HG02852 (cell line): ENCODE data around the gene SLC38A2.
A peak's percentile ranks its signal among the peaks of the same experiment; 100 is the strongest.

ENCODE experiments used
- ATAC-seq: cut with Tn5 transposase; IDR thresholded peaks from one replicate; pipeline ENCODE4 v1.9.1; 2021; ENCODE audit warnings: mild to moderate bottlenecking, moderate library complexity; ENCODE audit not compliant: unreplicated experiment

SLC38A2 gene

GRCh38 chr12:46362895-46363581 is 9.5 kb downstream of the SLC38A2 start:
- no peak for ATAC-seq

DNA sequence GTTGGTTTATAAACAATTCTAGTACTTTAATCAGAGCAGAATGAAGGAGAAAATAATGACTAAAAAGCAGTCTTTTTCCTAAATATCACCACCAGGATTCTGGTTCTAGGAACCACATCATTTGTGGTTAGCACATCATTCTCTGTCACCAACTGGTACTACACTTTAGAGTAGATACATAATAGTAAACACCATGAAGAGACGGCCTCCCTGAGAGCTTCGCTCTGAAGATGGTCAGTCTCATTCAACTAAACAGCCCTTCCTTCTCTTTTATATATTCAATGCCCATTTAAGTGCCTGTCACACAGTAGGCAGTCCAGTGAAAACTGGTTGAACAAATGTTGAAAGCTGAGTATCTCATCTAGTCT is 10.9 kb downstream of the SLC38A2 start:
- no peak for ATAC-seq

DNA sequence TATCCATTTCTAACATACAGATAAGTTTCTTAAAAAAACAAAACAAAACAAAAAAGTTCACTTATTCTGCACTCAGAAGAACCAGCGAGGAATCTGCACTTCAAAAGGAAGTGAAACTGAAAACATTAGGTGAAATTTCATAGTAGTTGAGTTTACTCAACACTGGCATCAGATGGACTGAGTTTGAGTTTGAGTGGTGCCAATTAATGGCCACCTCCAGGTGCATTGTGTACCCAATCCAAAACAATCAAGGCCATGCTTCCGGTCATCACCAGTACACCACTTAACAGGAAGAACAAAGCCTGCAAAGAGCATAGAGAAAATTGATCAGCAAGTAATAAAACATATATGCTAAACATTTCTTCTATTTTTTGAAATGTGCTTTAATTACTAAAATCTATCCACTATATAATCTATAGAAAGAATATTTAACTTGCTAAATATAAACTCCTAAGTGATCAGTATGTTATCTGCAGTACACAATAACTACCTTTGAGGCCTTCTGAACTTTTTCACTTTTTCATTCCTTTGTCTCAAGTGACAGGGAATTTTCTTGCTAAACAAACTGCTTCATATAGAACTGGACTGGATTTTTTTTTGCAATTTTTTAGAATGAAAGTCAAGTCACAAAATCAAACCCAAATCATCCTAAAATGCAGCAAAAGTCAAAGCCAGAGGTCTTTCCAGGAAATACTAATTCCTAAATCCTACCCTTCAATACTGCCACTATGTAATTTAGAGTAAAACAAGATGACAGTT is 11.5 kb downstream of the SLC38A2 start:
- ATAC-seq, result peak; percentile 73

GRCh38 chr12:46360370-46360769 is 12.2 kb downstream of the SLC38A2 start:
- ATAC-seq, result no peak

- ATAC-seq, result no peak
These were observed 12.8 kb downstream of the SLC38A2 start for GRCh38 chr12:46359667-46360280.

- no peak for ATAC-seq
These were observed 13.5 kb downstream of the SLC38A2 start for GRCh38 chr12:46358791-46359666.

DNA sequence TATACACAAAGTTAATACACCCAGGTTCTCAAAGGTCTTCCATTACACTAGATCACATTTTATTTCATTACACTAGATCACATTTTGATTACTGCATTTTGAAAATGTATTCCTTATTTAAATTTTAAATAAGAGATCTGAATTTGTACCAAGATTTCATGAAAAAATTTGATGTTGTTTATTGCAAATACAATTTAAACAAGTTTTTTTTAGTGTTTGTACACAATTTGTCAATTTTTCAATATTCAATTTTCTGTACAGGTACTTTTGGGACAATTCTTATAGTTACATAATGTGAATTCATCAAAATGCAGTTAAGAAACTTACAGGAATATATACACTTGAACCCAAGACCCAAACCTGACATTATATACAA is 14.3 kb downstream of the SLC38A2 start:
- ATAC-seq, result no peak

DNA sequence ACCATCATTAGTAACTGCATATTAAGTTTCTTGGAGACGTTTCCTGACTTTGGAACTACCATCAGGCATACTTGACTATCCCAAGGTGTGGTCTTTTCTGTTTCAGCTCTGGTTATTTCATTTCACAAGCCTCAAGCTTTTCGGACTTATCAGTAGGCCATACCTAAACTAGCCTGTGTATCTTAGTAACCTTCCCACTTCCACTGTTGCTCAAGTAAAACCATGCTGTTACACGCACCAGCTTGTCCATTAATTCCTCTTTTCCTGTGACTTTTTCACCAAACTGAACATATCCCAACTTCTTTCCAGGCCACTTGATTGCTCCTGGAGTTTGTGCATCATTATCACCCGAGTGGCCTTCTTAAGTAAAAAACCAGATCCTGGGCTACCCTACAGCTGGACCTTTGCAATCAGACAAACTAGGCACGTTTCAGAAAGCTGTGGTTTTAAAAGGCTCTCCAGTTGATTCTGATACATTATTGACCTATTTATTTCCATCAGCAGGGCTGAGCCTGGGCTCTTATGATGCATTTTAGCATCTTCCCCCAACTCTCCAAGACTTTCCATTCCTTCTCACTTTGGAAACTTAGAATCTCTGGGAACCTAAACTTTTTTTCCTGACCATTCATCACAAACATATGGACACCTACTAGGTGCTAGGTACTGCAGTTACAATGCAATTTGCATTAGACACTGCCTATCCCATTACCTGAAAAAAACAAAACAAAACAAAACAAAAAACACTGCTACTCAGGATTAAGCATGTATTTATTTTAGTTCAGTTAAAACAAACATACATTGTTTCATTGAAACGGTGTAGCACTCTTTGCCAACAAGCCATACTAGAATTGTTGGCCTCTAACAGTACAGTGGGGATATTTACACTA is 14.9 kb downstream of the SLC38A2 start:
- no peak for ATAC-seq

DNA sequence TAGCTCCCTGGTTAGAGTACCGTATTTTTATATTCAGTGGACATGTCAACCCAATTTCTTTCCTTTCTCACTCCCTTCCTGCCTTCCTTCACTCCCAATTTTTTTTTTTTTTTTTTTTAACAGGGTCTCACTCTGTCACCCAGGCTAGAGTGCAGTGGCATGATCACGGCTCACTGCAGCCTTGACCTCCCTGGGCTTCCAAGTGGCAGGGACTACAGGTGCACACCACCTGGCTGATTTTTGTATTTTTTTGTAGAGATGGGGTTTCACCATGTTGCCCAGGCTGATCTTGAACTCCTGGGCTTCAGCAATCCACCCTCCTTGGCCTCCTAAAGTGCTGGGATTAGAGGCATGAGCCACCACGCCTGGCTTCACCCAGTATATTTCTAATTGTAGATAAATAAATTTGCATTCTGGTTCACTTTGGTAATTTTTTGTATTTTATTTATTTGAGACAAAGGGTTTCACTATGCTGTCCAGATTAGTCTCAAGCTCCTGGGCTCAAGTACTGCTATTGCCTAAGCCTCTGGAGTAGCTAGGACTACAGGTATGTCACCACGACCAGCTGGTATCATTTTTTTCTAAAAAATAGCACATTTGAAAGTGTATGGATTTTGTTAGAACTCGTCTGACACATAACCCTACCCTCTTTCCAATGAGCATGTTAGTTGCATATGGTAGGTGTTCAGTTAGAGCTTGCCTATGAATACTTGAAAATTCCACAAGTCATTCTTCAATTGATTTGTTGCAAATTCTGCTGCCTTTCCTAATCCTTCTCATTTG is 15.7 kb downstream of the SLC38A2 start:
- ATAC-seq, result no peak

GRCh38 chr12:46354802-46355199 is 17.8 kb downstream of the SLC38A2 start:
- ATAC-seq, result no peak

- ATAC-seq, result no peak
These were observed 18.3 kb downstream of the SLC38A2 start for GRCh38 chr12:46354111-46354801.

GRCh38 chr12:46351886-46352650 is 20.5 kb downstream of the SLC38A2 start:
- no peak for ATAC-seq

- no peak for ATAC-seq
These were observed 21.4 kb downstream of the SLC38A2 start for GRCh38 chr12:46351138-46351537.

- no peak for ATAC-seq
These were observed 23.3 kb downstream of the SLC38A2 start for GRCh38 chr12:46349253-46349652.

DNA sequence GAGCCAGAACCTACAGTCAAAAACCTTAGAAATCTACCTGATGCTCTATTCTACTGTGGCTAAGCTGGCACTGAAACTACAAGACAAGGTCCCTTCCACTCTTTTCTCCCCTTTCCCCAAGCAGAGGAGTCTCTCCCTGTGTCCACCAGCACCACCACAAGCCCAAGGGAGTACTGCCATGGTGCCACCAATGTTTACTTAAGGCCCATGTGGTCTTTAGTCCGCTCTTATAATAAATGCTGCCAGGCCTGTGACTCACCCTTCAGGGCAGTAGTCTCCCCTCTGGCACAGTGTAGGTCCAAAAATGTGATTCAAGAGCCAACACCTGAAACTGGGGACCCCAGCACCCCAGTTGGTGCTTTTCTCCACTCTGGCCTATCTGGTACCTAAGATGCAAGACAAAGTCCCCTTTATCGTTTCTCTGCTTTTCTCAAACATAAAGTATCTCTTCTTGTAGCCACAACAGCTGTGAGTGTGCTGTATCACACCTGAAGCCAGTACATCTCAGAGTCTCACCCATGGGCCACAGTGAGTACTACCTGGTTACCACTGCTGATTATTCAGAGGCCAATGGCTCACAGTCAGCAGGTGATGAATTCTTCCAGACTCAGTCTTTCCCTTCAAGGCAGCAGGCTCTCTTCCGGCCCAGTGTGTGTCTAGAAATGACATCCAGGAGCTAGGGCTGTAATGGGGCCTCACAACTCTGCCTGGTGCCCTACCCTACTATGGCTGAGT is 29.3 kb downstream of the SLC38A2 start:
- ATAC-seq, result no peak

GRCh38 chr12:46342562-46343033 is 30.0 kb downstream of the SLC38A2 start:
- ATAC-seq, result no peak

DNA sequence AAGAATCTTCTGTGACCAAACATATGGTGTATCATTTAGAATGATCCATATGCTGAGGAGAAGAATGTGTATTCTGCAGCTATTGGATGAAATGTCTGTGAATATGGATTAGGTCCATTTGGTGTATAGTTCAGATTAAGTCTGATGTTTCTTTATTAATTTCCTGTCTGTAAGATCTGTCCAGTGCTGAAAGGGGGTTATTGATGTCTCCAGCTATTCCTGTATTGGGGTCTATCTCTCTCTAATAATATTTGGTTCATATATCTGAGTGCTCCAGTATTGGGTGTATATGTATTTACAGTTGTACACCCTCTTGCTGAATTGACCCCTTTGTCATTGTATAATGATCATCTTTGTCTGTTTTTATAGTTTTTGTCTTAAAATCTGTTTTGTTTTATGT is 33.5 kb downstream of the SLC38A2 start:
- ATAC-seq, result no peak
